Esophagus squamous epithelium (tissue), 5 donors: ENCODE data around the gene ABO. TPM values are rescaled to one million over a fixed set of nuclear protein-coding genes. Genes with fewer than 3 reads are reported as not detected.
"Not testable (repeated sequence)": the region's sequence is repeated elsewhere in the genome, so short reads cannot be mapped to it uniquely, and the experiment has no call there.

Source experiments
- DNase-seq: peaks from one replicate; lab custom pipeline; 2025; lab: John Stamatoyannopoulos, UW
- H3K27ac ChIP-seq, 4 donors: fragments of 200-600 bp; sonication (generic); one replicate each; pipeline ENCODE4 v1.5.1; 2016 to 2019; ENCODE audit warnings: mild to moderate bottlenecking in 1 of 4
- H3K27me3 ChIP-seq, 4 donors: fragments of 200-600 bp; sonication (generic); 1 replicate in 3 of 4; 2 replicates in 1 of 4; pipeline versions ENCODE4 v1.5.1 to v1.6.0; 2017 to 2021; ENCODE audit warnings: antibody characterized with exemption in 1 of 4
- H3K36me3 ChIP-seq, 3 donors: fragments of 200-600 bp; sonication (generic); one replicate each; pipeline ENCODE4 v1.5.1; 2016 to 2019
- H3K4me1 ChIP-seq, 3 donors: fragments of 200-600 bp; sonication (generic); one replicate each; pipeline ENCODE4 v1.5.1; 2017 to 2019
- H3K4me3 ChIP-seq, 4 donors: fragments of 200-600 bp; sonication (generic); 1 replicate in 3 of 4; 2 replicates in 1 of 4; pipeline ENCODE4 v1.5.1; 2016 to 2019; ENCODE audit warnings: mild to moderate bottlenecking in 2 of 4, moderate library complexity in 1 of 4
- H3K9me3 ChIP-seq, 3 donors: fragments of 200-600 bp; sonication (generic); one replicate each; pipeline ENCODE4 v1.5.1; 2016 to 2019
- POLR2A ChIP-seq, 4 donors: fragments of 450-650 bp; IDR thresholded peaks; one replicate each; pipeline ENCODE4 v1.6.1; 2017; ENCODE audit warnings: antibody characterized with exemption in 4 of 4, mild to moderate bottlenecking in 4 of 4, moderate library complexity in 3 of 4
- WGBS, 2 donors: methylation state at CpG; one replicate each; pipeline ENCODE4 v1.1.5; 2018; 5-methylcytosine and 5-hydroxymethylcytosine counted together
- intact Hi-C: fragments of 100-400 bp; cut with DNase I; formaldehyde crosslinking; loops from one replicate; pipeline ENCODE4 v1.15.0; 2022
- small RNA-seq, 4 donors: library from RNA; depleted of rRNA; stranded (forward); fragments of <200 nt; gene quantifications; one replicate each; pipeline ENCODE3, GENCODE V24; 2016
- total RNA-seq, 4 donors: library from RNA; depleted of rRNA; stranded (reverse); fragments of >200 nt; gene quantifications; one replicate each; pipeline ENCODE4 v1.1.0, GENCODE V29; 2016
- TF ChIP-seq, protein P1 (sequence below), 6 experiments: fragments of 450-650 bp in 4 of 6; fragments of 200-600 bp in 2 of 6; sonication (generic) in 2 of 6; IDR thresholded peaks; one replicate each; pipeline ENCODE4 v1.5.1; 2016 to 2019; ENCODE audit warnings: antibody characterized with exemption in 6 of 6, mild to moderate bottlenecking in 4 of 6, moderate library complexity in 4 of 6
- donor health status: DM: yes; HTN: yes; CAD: no.

ABO gene
- total RNA-seq, 4 donors from 2014 or later = 3.4 to 48.8 (median 8.2) TPM

DNA sequence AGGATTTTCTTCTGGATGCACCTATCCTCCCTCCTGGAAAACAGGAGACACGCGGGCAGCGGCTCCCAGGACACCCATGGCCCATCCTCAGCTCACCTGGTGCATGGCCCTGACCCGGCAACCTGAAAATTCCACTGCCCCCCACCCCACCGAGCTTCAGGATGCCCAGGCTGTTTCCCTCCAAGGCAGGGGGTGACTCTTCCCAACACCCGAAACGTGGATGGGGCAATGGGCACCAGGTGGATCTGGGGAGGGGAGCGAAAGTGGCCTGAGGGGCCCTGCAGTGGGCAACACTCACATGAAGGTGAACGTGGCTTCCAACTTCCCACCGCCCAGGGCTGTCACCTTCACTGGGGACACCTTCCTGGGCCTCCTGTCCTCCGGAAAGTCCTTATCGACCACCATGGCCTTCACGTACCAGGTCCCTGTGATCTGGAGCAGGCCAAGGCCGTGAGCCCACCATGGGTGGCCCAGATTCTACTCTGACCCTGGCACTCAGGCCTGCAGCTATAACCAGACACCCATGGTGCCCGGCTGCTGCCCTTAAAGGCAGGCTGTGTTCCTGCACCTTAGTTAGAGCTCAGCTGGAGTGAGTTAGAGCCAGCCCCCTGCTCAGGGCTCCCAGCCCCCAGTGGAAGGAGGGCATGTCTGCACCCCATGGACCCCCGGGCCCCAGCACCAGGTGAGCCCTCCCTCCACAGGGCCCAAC, 66.7 kb downstream of the ABO start:
- WGBS, 2 donors = 86% methylated on average over 7 of the region's 16 CpGs; no CpG with 5 or more reads in 1 of the 2 donors
- H3K9me3 ChIP-seq, H3K36me3 ChIP-seq, H3K4me1 ChIP-seq, H3K27ac ChIP-seq, H3K4me3 ChIP-seq, intact Hi-C loops, DNase-seq: not testable (repeated sequence)
- peaks cover 0 to 74% (median 0%) of the 10 kb centered on the region in 4 donors for H3K27me3 ChIP-seq

GRCh38 chr9:133207540-133208170, 67.3 kb downstream of the ABO start:
- H3K27ac ChIP-seq = no peak overlapping the region
- peaks cover 0 to 70% (median 0%) of the 10 kb centered on the region in 4 donors for H3K27me3 ChIP-seq
- no peaks in the 10 kb centered on the region for H3K36me3 ChIP-seq
- intact Hi-C loops = no loop called here
- TF ChIP-seq, protein P1, sequence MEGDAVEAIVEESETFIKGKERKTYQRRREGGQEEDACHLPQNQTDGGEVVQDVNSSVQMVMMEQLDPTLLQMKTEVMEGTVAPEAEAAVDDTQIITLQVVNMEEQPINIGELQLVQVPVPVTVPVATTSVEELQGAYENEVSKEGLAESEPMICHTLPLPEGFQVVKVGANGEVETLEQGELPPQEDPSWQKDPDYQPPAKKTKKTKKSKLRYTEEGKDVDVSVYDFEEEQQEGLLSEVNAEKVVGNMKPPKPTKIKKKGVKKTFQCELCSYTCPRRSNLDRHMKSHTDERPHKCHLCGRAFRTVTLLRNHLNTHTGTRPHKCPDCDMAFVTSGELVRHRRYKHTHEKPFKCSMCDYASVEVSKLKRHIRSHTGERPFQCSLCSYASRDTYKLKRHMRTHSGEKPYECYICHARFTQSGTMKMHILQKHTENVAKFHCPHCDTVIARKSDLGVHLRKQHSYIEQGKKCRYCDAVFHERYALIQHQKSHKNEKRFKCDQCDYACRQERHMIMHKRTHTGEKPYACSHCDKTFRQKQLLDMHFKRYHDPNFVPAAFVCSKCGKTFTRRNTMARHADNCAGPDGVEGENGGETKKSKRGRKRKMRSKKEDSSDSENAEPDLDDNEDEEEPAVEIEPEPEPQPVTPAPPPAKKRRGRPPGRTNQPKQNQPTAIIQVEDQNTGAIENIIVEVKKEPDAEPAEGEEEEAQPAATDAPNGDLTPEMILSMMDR (IDR thresholded peaks at IDR 0.05) = no peak
- TF ChIP-seq POLR2A (IDR thresholded peaks at IDR 0.05) = no peak
- H3K4me1 ChIP-seq = no peaks in the 10 kb centered on the region
- H3K4me3 ChIP-seq = no peak overlapping the region
- peaks cover 0 to 5% (median 0%) of the 10 kb centered on the region in 3 donors for H3K9me3 ChIP-seq
- DNase-seq = no peak
- 78 to 81% methylated on average over 9 to 11 of the region's 16 CpGs for whole genome bisulfite sequencing, 2 donors

DNA sequence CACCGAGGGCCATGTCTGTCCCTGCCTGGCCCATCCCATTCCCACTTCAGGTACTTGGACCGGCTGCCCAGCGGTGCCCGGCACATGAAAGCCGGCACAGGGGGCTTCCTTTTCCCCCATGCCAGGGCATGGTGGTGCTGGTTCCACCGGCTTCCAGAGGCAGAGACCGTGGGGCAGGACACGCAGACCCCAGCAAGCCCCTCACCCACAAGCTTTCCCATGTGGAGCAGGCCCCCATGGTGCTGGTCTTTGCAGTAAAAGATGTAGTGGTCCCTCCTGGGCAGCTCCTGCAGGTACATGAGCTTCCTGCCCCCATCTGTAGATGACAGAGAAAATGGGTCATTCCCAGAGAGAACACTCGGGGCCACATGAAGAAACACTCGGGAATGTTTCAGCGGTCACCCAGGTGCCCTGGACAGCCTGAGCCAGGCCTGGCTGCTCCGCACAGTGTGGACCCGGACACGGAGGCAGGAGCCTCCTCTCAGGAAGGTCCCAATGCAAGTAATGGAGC, 67.9 kb downstream of the ABO start:
- Histone ChIP-seq H3K4me1 (no peaks in the 10 kb centered on the region), H3K9me3 (peaks cover 0 to 5% (median 0%) of the 10 kb centered on the region in 3 donors), H3K27ac (no peak overlapping the region), H3K36me3 (no peaks in the 10 kb centered on the region), H3K27me3 (peaks cover 0 to 64% (median 0%) of the 10 kb centered on the region in 4 donors), H3K4me3 (no peak overlapping the region)
- intact Hi-C loops = no loop called here
- DNase-seq = no peak
- TF ChIP-seq POLR2A (IDR thresholded peaks at IDR 0.05) = no peak
- TF ChIP-seq, protein P1 (IDR thresholded peaks at IDR 0.05) = no peak
- 67 to 89% methylated on average over 3 to 7 of the region's 14 CpGs for WGBS, 2 donors

DNA sequence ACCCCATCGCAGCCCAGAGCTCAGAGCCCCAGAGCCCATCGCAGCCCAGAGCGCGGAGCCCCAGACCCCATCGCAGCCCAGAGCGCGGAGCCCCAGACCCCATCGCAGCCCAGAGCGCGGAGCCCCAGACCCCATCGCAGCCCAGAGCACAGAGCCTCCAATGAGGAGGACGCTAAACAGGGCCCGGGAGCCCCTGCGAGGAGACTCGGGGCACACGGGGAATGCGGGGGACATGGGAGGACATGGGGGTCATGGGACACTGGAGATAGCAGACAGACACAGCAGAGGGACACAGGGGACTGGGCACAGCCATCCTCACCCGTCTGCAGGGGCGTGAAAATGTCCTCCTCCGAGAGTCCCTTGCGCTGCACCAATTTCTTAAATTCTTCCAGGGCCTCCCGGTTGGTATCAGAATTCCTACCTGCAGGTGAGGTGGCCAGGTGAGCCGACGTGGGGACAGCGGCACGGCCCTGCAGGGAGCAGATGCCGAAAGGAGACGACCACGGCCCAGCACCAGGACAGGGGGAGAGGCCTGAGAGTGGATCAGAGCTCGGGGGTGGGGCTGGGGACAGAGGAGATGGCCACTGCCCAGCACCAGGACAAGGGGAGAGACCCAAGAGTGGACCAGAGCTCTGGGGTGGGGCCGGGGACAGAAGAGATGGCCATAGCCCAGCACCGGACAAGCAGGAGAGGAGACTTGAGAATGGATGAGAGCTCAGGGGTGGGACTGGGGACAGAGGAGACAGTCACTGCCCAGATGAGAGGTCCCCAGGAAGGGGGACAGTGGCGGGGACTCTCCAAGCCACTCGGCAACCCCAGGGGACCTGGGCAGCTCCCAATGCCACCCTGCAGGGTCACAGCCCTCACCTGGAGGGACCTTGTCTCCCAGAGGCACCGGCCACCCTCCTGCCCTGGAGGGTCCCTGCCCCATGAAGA, 68.7 kb downstream of the ABO start:
- intact Hi-C loops = no loop called here

GRCh38 chr9:133205481-133205887, 69.5 kb downstream of the ABO start:
- H3K9me3 ChIP-seq, H3K36me3 ChIP-seq, DNase-seq, H3K4me1 ChIP-seq, H3K27ac ChIP-seq, intact Hi-C loops, H3K4me3 ChIP-seq: not testable (repeated sequence)
- 63 to 80% methylated on average over 2 to 5 of the region's 14 CpGs for WGBS, 2 donors
- peaks cover 0 to 66% (median 0%) of the 10 kb centered on the region in 4 donors for H3K27me3 ChIP-seq

More for the DNA sequence above, 68.7 kb downstream of the ABO start:
- Histone ChIP-seq H3K27ac (no peak overlapping the region), H3K27me3 (peaks cover 0 to 66% (median 0%) of the 10 kb centered on the region in 4 donors), H3K36me3 (no peaks in the 10 kb centered on the region), H3K4me3 (no peak overlapping the region), H3K4me1 (no peaks in the 10 kb centered on the region), H3K9me3 (peaks cover 0 to 1% (median 0%) of the 10 kb centered on the region in 3 donors)
- DNase-seq = no peak
- TF ChIP-seq, protein P1 (IDR thresholded peaks at IDR 0.05) = no peak
- TF ChIP-seq POLR2A (IDR thresholded peaks at IDR 0.05) = no peak
- WGBS, 2 donors = 63 to 77% methylated on average over 10 to 15 of the region's 35 CpGs

Small RNAs within 50 kb of the gene (small RNA-seq; reads per million reads assigned to genes)
- gene RF00019 = 0 reads per million in 4 donors

Other genes with a start within 250 kb of the ABO start
- gene GTF3C5, start 244.2 kb downstream of the ABO start, total RNA-seq = 10 to 100 TPM; 48.2 to 55.3 (median 48.9) TPM
- 1 to 10 TPM; 1.9 to 7.6 (median 3.5) TPM for gene CEL, start 213.2 kb downstream of the ABO start, total RNA-seq
- 10 to 100 TPM; 53.4 to 71.1 (median 55.3) TPM for gene RALGDS, start 154.0 kb downstream of the ABO start, total RNA-seq
- 1 to 10 TPM; 3.0 to 8.8 (median 3.8) TPM for gene GBGT1, start 111.3 kb downstream of the ABO start, total RNA-seq
- gene OBP2B, start 66.0 kb downstream of the ABO start, total RNA-seq = not detected
- 10 to 100 TPM; 14.5 to 28.6 (median 22.0) TPM for gene SURF6, start 61.0 kb upstream of the ABO start, total RNA-seq
- gene MED22, start 72.9 kb upstream of the ABO start, total RNA-seq = 10 to 100 TPM; 10.8 to 22.5 (median 15.9) TPM
- gene RPL7A, start 73.0 kb upstream of the ABO start, total RNA-seq = 1,000 to 10,000 TPM; 1,828 to 2,553 (median 2,363) TPM
- 10 to 100 TPM; 18.2 to 44.7 (median 32.0) TPM for gene SURF1, start 81.3 kb upstream of the ABO start, total RNA-seq
- gene SURF2, start 81.3 kb upstream of the ABO start, total RNA-seq = 10 to 100 TPM; 30.1 to 36.8 (median 33.6) TPM
- gene SURF4, start 100.9 kb upstream of the ABO start, total RNA-seq = 100 to 1,000 TPM; 104 to 140 (median 117) TPM
- under 1 TPM in 1 of 4 donors, not detected in 3; 0.38 TPM for gene STKLD1, start 101.2 kb upstream of the ABO start, total RNA-seq
- gene REXO4, start 142.8 kb upstream of the ABO start, total RNA-seq = 10 to 100 TPM; 21.5 to 26.0 (median 21.7) TPM
- gene ADAMTS13, start 147.2 kb upstream of the ABO start, total RNA-seq = 1 to 10 TPM in 1 of 4 donors, under 1 TPM in 3; 0.21 to 2.5 (median 0.33) TPM
- gene CACFD1, start 184.8 kb upstream of the ABO start, total RNA-seq = 10 to 100 TPM in 1 of 4 donors, 1 to 10 TPM in 3; 5.9 to 13.7 (median 9.1) TPM
- gene SLC2A6, start 203.9 kb upstream of the ABO start, total RNA-seq = 1 to 10 TPM in 1 of 4 donors, under 1 TPM in 3; 0.42 to 1.1 (median 0.85) TPM
- gene MYMK, start 249.8 kb upstream of the ABO start, total RNA-seq = not detected